HFFc6 (cell line): ENCODE data around the gene SPAG4. TPM values are rescaled to one million over a fixed set of nuclear protein-coding genes. Genes with fewer than 3 reads are reported as not detected.

Experiments used
- DNase-seq: peaks from one replicate; pipeline ENCODE4 v3.0.0-alpha.2; 2018
- H3K27ac Mint-ChIP-seq: 2 replicates; pipeline ENCODE4 v1.8.0; 2020; ENCODE audit warnings: mild to moderate bottlenecking, mixed read lengths
- H3K27me3 Mint-ChIP-seq: 2 replicates; pipeline ENCODE4 v1.8.0; 2021; ENCODE audit warnings: mild to moderate bottlenecking, moderate library complexity, mixed read lengths; ENCODE audit not compliant: insufficient read depth
- H3K36me3 Mint-ChIP-seq: 2 replicates; pipeline ENCODE4 v1.8.0; 2021; ENCODE audit warnings: low read depth, mixed read lengths
- H3K4me1 Mint-ChIP-seq: 2 replicates; pipeline ENCODE4 v1.8.0; 2020; ENCODE audit warnings: low read depth, mixed read lengths
- H3K4me3 Mint-ChIP-seq: 2 replicates; pipeline ENCODE4 v1.8.0; 2020; ENCODE audit warnings: mild to moderate bottlenecking, moderate library complexity, mixed read lengths
- H3K9me3 Mint-ChIP-seq: 2 replicates; pipeline ENCODE4 v1.8.0; 2020; ENCODE audit warnings: mild to moderate bottlenecking, mixed read lengths
- total RNA-seq, 6 experiments: library from RNA; stranded (reverse); fragmentation: NEBNext Ultra II Directional; extraction: Animal tissue kit (Norgen Biotek cat#: 25700); gene quantifications; 2 replicates in 1 of 6; 3 replicates in 5 of 6; pipeline ENCODE4 v1.2.3, GENCODE V29; 2021
- TF ChIP-seq, protein P1 (sequence below): fragments of 200-600 bp; sonication (generic); IDR thresholded peaks from 2 replicates; pipeline ENCODE4 v1.5.0; 2021; ENCODE audit warnings: antibody characterized with exemption, mild to moderate bottlenecking

SPAG4 gene
- total RNA-seq, 6 experiments from 2014 or later, result 2.2 to 3.6 (median 2.8) TPM

GRCh38 chr20:35583636-35584560, 31.7 kb upstream of the SPAG4 start:
- TF ChIP-seq, protein P1, sequence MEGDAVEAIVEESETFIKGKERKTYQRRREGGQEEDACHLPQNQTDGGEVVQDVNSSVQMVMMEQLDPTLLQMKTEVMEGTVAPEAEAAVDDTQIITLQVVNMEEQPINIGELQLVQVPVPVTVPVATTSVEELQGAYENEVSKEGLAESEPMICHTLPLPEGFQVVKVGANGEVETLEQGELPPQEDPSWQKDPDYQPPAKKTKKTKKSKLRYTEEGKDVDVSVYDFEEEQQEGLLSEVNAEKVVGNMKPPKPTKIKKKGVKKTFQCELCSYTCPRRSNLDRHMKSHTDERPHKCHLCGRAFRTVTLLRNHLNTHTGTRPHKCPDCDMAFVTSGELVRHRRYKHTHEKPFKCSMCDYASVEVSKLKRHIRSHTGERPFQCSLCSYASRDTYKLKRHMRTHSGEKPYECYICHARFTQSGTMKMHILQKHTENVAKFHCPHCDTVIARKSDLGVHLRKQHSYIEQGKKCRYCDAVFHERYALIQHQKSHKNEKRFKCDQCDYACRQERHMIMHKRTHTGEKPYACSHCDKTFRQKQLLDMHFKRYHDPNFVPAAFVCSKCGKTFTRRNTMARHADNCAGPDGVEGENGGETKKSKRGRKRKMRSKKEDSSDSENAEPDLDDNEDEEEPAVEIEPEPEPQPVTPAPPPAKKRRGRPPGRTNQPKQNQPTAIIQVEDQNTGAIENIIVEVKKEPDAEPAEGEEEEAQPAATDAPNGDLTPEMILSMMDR, result no peak
- H3K27ac Mint-ChIP-seq, result no peak overlapping the region
- H3K4me3 Mint-ChIP-seq, result no peak overlapping the region
- H3K27me3 Mint-ChIP-seq, result peaks cover 15% of the 10 kb centered on the region
- peaks cover 9% of the 10 kb centered on the region; the same call in 1 of the 2 replicates for H3K9me3 Mint-ChIP-seq
- no peak for DNase-seq
- H3K36me3 Mint-ChIP-seq, result peaks cover 7% of the 10 kb centered on the region; the same call in 1 of the 2 replicates
- H3K4me1 Mint-ChIP-seq, result no peaks in the 10 kb centered on the region

- no peak overlapping the region for H3K4me3 Mint-ChIP-seq
- TF ChIP-seq, protein P1, result no peak
- H3K4me1 Mint-ChIP-seq, result no peaks in the 10 kb centered on the region
- peaks cover 2% of the 10 kb centered on the region; the same call in 1 of the 2 replicates for H3K9me3 Mint-ChIP-seq
- H3K27me3 Mint-ChIP-seq, result peaks cover 10% of the 10 kb centered on the region
- no peak for DNase-seq
- H3K36me3 Mint-ChIP-seq, result no peaks in the 10 kb centered on the region
- no peak overlapping the region for H3K27ac Mint-ChIP-seq
Observed at GRCh38 chr20:35586751-35587425, 28.7 kb upstream of the SPAG4 start.

GRCh38 chr20:35587436-35587835, 28.2 kb upstream of the SPAG4 start:
- DNase-seq, result no peak
- H3K4me1 Mint-ChIP-seq, result no peaks in the 10 kb centered on the region
- H3K27ac Mint-ChIP-seq, result no peak overlapping the region
- TF ChIP-seq, protein P1, result no peak
- H3K36me3 Mint-ChIP-seq, result no peaks in the 10 kb centered on the region
- H3K4me3 Mint-ChIP-seq, result no peak overlapping the region
- H3K27me3 Mint-ChIP-seq, result peaks cover 6% of the 10 kb centered on the region
- H3K9me3 Mint-ChIP-seq, result no peaks in the 10 kb centered on the region

DNA sequence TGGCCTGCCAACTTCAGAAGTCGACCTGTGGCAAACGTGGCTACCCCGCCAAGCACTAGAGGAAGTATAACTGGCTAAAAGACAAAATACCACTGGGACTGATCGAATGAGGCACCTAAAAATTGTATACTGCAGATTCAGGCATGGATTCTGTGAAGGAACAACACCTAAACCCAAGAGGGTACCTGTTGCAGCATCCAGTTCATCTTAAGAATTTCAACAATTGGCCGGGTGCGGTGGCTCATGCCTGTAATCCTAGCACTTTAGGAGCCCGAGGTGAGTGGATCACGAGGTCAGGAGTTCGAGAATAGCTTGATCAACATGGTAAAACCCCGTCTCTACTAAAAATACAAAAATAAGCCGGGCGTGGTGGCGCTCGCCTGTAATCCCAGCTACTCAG, 27.2 kb upstream of the SPAG4 start:
- Mint-ChIP-seq H3K36me3 (no peaks in the 10 kb centered on the region), H3K27me3 (peaks cover 4% of the 10 kb centered on the region), H3K4me1 (no peaks in the 10 kb centered on the region), H3K27ac (no peak overlapping the region), H3K4me3 (no peak overlapping the region), H3K9me3 (no peaks in the 10 kb centered on the region)
- TF ChIP-seq, protein P1, result no peak
- DNase-seq, result no peak

- Mint-ChIP-seq H3K9me3 (no peaks in the 10 kb centered on the region), H3K4me3 (no peak overlapping the region), H3K27ac (no peak overlapping the region), H3K27me3 (peaks cover 11% of the 10 kb centered on the region), H3K36me3 (no peaks in the 10 kb centered on the region), H3K4me1 (no peaks in the 10 kb centered on the region)
- TF ChIP-seq, protein P1, result no peak
- DNase-seq, result no peak
Observed at GRCh38 chr20:35592339-35592974, 23.2 kb upstream of the SPAG4 start.
